Stimulated activated CD4-positive, alpha-beta T cell treated with anti-CD3 and anti-CD28 coated beads, Interleukin-12 subunit alpha, Interleukin-12 subunit beta, amount 100 ng/mL, for 24 hours (primary cell): Measurements from ENCODE around the gene RAP1GAP.

ENCODE experiments used
- DNase-seq, 2 experiments: peaks; one replicate each; pipeline ENCODE4 v3.0.0-alpha.2; 2020; ENCODE audit warnings: low read depth in 2 of 2

Gene RAP1GAP

GRCh38 chr1:21669258-21670058 is at the start of gene RAP1GAP:
TSS of gene RAP1GAP (minus strand) at chr1:21669357. CDS start at chr1:21620032, 49,325 bp downstream.
- DNase-seq = no peak

GRCh38 chr1:21716169-21716568 is 47.0 kb upstream of the RAP1GAP start:
- no peak for DNase-seq

GRCh38 chr1:21707891-21708290 is 38.7 kb upstream of the RAP1GAP start:
- DNase-seq = no peak

GRCh38 chr1:21707086-21707840 is 38.1 kb upstream of the RAP1GAP start:
- DNase-seq = no peak

GRCh38 chr1:21706151-21706835 is 37.1 kb upstream of the RAP1GAP start:
- no peak for DNase-seq

- DNase-seq = no peak
These were observed 36.3 kb upstream of the RAP1GAP start for GRCh38 chr1:21705303-21705980.

- DNase-seq = no peak
These were observed 35.0 kb upstream of the RAP1GAP start for GRCh38 chr1:21704145-21704544.

GRCh38 chr1:21703318-21703963 is 34.3 kb upstream of the RAP1GAP start:
- no peak for DNase-seq

- DNase-seq = no peak
These were observed 33.6 kb upstream of the RAP1GAP start for GRCh38 chr1:21702780-21703179.

GRCh38 chr1:21701401-21701800 is 32.2 kb upstream of the RAP1GAP start:
- no peak for DNase-seq

- DNase-seq = no peak
These were observed 30.9 kb upstream of the RAP1GAP start for GRCh38 chr1:21700094-21700493.

GRCh38 chr1:21696931-21697330 is 27.8 kb upstream of the RAP1GAP start:
- no peak for DNase-seq

- DNase-seq = no peak
These were observed 24.6 kb upstream of the RAP1GAP start for GRCh38 chr1:21693732-21694131.

GRCh38 chr1:21691739-21692138 is 22.6 kb upstream of the RAP1GAP start:
- no peak for DNase-seq

GRCh38 chr1:21689661-21690372 is 20.7 kb upstream of the RAP1GAP start:
- no peak for DNase-seq

- DNase-seq = no peak
These were observed 17.9 kb upstream of the RAP1GAP start for GRCh38 chr1:21687081-21687529.

- no peak for DNase-seq
These were observed 17.0 kb upstream of the RAP1GAP start for GRCh38 chr1:21685946-21686678.

- no peak for DNase-seq
These were observed 12.3 kb upstream of the RAP1GAP start for GRCh38 chr1:21681426-21681825.

- DNase-seq = no peak
These were observed 11.8 kb upstream of the RAP1GAP start for GRCh38 chr1:21680918-21681317.

- no peak for DNase-seq
These were observed 11.2 kb upstream of the RAP1GAP start for GRCh38 chr1:21680381-21680780.
